ENCODE results near the gene NTN3.
"Not testable (repeated sequence)": the region's sequence is repeated elsewhere in the genome, so short reads cannot be mapped to it uniquely, and the experiment has no call there.

Gene NTN3

GRCh38 chr16:2471016-2471652 lies at the start of gene NTN3:
NTN3 (plus strand) TSS chr16:2471297; CDS start chr16:2471702, 405 bp downstream.
- peak; percentile 85 for DNase-seq

- DNase-seq, result peak; percentile 63
Measured at GRCh38 chr16:2422123-2422867, 48.8 kb upstream of the NTN3 start.

GRCh38 chr16:2424061-2425007 lies 46.8 kb upstream of the NTN3 start:
- no peak for DNase-seq

GRCh38 chr16:2425008-2425518 lies 46.0 kb upstream of the NTN3 start:
- DNase-seq, result no peak

- DNase-seq, result no peak
Measured at GRCh38 chr16:2425825-2426430, 45.2 kb upstream of the NTN3 start.

- DNase-seq, result no peak
Measured at GRCh38 chr16:2426941-2427361, 44.1 kb upstream of the NTN3 start.

GRCh38 chr16:2427526-2427925 lies 43.6 kb upstream of the NTN3 start:
- no peak for DNase-seq

- peak; percentile 81 for DNase-seq
Measured at GRCh38 chr16:2428051-2428783, 42.9 kb upstream of the NTN3 start.

GRCh38 chr16:2428784-2429033 lies 42.4 kb upstream of the NTN3 start:
- no peak for DNase-seq

- peak; percentile 98 for DNase-seq
Measured at GRCh38 chr16:2429034-2429770, 41.9 kb upstream of the NTN3 start, which contains the start of gene CCNF. CCNF (plus strand) TSS chr16:2429447; CDS start chr16:2429482, 35 bp downstream.

GRCh38 chr16:2429771-2430663 lies 41.1 kb upstream of the NTN3 start:
- peak; percentile 53 for DNase-seq

- no peak for DNase-seq
Measured at GRCh38 chr16:2432286-2432685, 38.8 kb upstream of the NTN3 start.

GRCh38 chr16:2432801-2433505 lies 38.1 kb upstream of the NTN3 start:
- DNase-seq, result no peak

GRCh38 chr16:2435236-2435635 lies 35.9 kb upstream of the NTN3 start:
- not testable (repeated sequence) for DNase-seq

GRCh38 chr16:2436110-2436509 lies 35.0 kb upstream of the NTN3 start:
- no peak for DNase-seq

- DNase-seq, result no peak
Measured at GRCh38 chr16:2437032-2437790, 33.9 kb upstream of the NTN3 start.

- no peak for DNase-seq
Measured at GRCh38 chr16:2438121-2438520, 33.0 kb upstream of the NTN3 start.

- DNase-seq, result no peak
Measured at GRCh38 chr16:2439598-2439997, 31.5 kb upstream of the NTN3 start.

Data from NCI-H146 (cell line).